Subcutaneous preadipocyte (primary cell): ENCODE results near the gene BMPER. TPM values are rescaled to one million over a fixed set of nuclear protein-coding genes. Genes with fewer than 3 reads are reported as not detected.

Source experiments
- total RNA-seq: library from RNA; depleted of rRNA; stranded (reverse); fragments of >200 nt; gene quantifications from 2 replicates; pipeline ENCODE4 v1.2.3, GENCODE V29; 2012

Gene BMPER
- 10.2 and 16.2 TPM in 2 replicates for total RNA-seq

DNA sequence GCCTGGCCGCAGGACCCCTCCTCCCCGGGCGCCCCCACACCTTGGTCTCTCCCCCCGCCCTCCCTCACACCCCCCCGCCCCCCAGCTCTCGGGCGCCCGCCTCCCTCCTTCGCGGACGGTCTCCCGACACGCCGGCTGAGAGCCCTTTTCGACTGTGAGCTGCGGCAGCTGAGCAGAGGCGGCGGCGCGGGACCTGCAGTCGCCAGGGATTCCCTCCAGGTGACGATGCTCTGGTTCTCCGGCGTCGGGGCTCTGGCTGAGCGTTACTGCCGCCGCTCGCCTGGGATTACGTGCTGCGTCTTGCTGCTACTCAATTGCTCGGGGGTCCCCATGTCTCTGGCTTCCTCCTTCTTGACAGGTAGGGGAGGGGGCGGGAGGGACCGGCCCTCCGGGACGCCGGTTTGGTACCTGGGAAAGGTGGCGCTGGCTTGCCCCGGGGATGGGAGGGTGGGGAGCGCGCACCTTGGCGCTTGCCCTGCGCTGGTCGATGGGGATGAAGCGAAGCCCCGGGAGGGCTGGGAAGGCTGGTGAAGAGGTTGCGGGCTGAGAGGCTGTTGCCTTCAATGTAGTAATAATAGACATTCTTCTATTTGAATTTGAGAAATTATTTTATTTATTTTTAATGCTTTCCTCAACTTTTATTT, at the start of gene BMPER:
TSS of gene BMPER (plus strand) at position 151 of the 644 bp plus-strand sequence. CDS start at position 226, 75 bp downstream.

